NT2/D1 (cell line): ENCODE measurements around the gene SPATA2L.

Experiments
- SUZ12 ChIP-seq: IDR thresholded peaks from 2 replicates; pipeline ENCODE4 v1.6.1; 2011; ENCODE audit not compliant: insufficient read length, insufficient read depth; ENCODE audit errors: extremely low read depth
- YY1 ChIP-seq: IDR thresholded peaks from 2 replicates; pipeline ENCODE4 v1.6.1; 2011; ENCODE audit not compliant: insufficient read length, insufficient read depth
- ZNF274 ChIP-seq: IDR thresholded peaks from 2 replicates; pipeline ENCODE4 v1.6.1; 2011; ENCODE audit warnings: mild to moderate bottlenecking, low read depth, low read length

- TF ChIP-seq YY1 (no peak), ZNF274 (no peak), SUZ12 (no peak)
Measured at GRCh38 chr16:89709716-89710432, 8.4 kb upstream of the SPATA2L start.
